ENCODE data around the gene EPG5.
"Not testable (repeated sequence)": the region's sequence is repeated elsewhere in the genome, so short reads cannot be mapped to it uniquely, and the experiment has no call there.

Gene EPG5

DNA sequence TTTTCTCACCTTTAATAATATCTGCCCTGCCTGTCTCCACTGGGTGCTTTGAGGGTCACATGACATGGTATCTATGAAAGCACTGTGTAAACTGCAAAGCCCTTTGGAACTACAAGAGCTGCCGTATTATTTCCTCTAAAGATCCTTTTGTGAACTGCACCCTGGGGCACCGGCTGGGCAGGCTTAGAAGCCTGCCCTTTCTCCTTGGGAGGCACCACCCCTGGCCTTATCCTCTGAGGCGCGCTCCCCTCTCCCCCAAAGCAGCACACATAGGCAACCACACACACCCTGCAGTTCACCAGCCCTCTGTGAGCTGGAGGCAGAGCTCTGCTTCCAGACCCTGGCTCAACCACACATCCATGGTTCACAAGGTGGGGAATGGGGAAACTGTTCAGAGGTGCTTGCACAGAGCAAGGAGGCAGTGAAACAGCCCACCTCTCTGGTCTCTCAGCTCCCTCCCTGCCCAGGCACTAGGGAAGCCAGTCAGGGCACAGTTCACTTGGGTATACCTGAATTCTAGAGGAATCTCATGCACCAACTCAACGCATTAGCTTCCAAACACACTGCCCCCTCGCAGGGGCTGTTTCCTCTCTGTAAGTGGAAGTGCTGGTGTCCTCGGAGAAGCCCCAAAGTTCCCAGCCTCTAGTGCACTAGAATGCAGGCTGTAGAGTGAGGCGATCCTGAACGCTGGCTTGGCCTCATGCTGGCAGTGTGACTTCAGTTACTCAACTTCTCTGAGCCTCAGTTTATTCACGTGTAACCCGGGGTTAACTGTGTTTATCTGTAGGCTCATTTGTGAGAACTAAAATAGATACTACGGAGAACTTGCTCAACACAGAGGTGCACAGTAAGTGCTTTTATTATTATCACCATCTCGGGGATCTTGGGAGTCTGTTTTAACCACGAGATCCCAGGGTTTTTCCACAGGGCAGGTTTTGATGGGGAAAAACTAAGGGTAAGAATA is 130.6 kb downstream of the EPG5 start:
- DNase-seq, result no peak

GRCh38 chr18:45835057-45835636 is 132.0 kb downstream of the EPG5 start:
- no peak for DNase-seq

DNA sequence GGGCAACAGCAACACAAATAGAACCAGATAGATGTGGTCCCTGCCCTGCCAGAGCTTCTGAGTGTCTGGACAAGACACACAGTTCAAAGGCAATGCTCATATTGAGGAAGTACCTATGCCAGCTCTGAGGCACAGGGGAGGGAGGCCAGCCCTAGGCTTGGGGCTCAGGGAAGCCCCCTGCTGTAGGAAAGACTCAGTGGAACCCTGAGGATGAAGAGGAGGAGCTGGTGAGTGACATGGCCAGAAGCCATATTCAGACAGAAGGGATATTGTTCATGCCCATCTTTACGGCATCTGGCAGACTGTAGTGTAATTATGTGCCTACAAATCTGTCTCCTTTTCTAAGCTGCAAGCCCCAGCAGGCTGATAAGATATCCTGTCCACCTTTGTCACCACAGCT is 132.8 kb downstream of the EPG5 start:
- no peak for DNase-seq

DNA sequence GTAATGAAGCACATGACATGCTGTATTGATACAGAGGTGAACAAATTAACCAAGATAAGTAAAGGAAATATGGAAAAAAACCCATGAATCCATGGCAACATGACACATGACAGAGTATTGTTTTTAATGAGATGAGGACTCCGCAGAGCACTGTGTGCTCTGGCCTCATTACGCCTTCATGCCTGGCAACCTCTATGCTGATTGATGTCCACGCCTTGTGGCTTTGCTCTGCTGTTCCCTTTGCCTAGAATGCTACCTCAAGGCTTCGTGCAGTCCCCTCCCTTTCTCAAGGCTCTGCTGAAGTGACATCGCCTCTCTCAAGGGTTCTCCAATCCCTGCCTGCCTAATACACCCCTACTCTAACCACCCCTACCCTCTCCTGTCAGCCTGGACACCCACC is 133.3 kb downstream of the EPG5 start:
- no peak for DNase-seq

- DNase-seq, result no peak
These were observed 136.2 kb downstream of the EPG5 start for GRCh38 chr18:45830917-45831316.

DNA sequence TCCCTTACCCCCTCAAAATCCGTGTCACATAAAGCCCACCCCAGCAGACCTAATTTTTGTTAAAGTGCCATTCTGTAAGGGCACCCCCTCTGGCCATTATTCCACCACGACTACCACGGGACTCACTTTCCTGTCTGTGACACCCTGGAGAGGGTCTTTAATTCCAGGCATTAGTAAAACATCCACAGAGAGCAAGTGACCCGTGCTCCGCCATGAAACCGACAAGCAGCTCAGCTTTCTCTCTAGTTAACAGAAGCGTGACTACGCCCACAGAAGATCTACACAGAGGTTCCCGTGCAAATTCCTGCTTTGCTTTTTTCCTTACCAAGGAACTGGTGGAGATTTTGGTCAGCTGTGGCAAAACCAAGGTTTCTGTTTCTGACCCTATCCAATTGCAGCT is 137.3 kb downstream of the EPG5 start:
- no peak for DNase-seq

- no peak for DNase-seq
These were observed 138.0 kb downstream of the EPG5 start for GRCh38 chr18:45828917-45829811.

- DNase-seq, result not testable (repeated sequence)
These were observed 140.4 kb downstream of the EPG5 start for GRCh38 chr18:45826716-45827115.

DNA sequence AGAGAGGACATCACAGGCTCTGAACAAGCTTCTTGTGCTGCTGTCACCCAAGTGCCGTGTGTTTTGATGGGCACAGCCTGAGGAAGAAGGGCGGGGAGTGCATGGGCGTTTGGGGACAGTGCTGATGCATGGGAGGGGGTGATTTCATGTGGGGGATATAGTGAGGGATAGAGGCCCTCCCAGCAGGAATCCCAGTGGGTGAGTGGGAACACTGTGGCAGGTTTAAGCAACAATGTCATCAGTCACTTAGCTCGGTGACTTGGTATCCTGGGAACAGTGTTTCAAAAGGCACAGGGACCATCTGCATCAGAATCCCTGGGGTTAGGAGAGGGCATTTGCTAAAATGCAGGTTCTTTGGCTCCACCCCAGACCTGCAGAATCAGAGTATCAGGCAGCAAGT is 141.0 kb downstream of the EPG5 start:
- no peak for DNase-seq

DNA sequence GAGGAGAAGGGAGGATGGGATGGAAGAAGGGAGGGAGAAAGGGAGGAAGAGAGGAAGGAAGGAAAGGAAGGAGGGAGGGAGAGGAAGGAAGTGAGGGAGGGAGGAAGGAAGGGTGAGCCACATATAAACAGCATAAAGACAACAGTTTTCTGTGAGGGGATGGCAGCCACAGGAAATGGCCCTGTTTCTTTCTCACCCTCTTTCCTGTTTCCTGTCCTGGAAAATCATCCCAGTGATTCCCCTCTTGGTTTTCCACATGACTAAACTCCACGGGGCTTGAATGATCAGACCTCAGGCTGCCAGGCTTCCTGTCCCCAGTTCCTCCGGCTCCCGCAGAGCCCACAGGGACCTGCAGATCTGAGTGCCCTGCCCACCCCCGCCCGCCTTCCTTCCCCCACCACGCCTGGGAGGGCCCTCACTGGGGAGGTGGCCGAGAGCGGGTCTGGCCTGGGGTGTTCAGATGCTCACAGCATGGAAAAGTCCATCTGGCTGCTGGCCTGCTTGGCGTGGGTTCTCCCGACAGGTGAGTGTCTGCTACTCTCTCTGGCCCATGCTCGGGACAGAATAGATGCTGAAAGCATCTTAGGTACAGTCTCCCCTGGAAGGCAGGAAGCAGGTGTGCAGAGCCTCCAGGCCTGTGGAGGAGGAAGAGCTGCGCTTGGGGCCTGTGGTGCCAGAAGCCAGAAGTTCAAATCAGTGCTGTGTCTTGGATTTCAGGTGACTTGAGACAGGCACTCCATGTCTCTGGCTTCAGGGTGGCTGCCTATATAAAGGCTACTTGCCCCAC is 141.7 kb downstream of the EPG5 start, which contains the start of gene SIGLEC15:
TSS of gene SIGLEC15 (plus strand) at position 418 of the 787 bp plus-strand sequence. CDS start at position 472, 54 bp downstream.
- DNase-seq, result no peak

GRCh38 chr18:45821711-45822110 is 145.4 kb downstream of the EPG5 start:
- DNase-seq, result no peak

- DNase-seq, result no peak
These were observed 146.1 kb downstream of the EPG5 start for GRCh38 chr18:45821026-45821425.

DNA sequence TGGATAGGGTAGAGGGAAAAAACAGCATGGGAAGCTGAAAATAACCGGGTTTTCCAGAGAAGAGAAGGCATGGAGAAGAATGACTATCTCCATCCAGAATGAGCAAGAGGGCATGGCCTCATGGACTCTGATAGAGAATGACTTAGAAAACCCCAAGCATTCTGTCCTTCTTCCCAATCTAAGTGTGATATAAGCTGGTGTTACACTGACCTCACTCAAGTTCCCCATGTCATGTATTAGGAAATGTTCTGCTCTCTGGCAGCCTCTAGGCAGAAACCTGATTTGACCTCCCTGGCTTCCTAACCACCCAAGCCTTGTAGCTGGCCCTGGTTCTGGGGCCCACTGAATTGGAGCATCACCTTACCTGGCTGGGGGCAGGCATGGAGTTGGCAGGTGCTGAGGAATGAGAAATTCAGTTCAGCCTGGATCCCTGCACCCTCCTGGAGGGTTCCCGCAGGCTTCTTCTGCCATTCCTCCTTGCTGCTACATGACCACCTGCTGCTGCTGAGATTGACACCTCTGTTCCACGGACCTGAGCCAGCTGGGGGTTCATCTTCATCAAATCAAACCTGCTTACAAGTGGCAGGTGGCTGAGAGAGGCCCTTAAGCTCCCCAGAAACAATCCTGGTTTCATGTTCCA is 146.9 kb downstream of the EPG5 start:
- DNase-seq, result no peak

GRCh38 chr18:45818765-45819164 is 148.4 kb downstream of the EPG5 start:
- DNase-seq, result not testable (repeated sequence)

GRCh38 chr18:45817543-45817942 is 149.6 kb downstream of the EPG5 start:
- DNase-seq, result no peak

DNA sequence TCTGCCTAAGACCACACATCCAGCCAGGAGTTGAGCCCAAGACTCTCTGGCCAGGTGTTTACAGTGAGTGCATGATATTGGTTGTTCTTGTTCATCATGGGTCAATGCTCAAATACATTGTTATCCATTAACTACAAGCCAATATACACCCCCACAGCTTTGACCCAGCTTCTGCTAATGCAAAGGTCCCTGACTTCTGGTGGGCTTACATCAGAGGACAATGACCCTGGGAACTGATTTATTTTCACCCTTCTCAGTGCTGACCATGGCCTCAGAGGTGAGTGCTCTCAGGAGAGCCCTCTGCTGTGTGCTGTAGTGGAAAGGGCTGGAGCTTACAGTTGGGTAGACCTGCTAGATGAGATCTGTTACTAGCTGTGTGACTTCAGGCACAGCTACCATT is 152.4 kb downstream of the EPG5 start:
- not testable (repeated sequence) for DNase-seq

DNA sequence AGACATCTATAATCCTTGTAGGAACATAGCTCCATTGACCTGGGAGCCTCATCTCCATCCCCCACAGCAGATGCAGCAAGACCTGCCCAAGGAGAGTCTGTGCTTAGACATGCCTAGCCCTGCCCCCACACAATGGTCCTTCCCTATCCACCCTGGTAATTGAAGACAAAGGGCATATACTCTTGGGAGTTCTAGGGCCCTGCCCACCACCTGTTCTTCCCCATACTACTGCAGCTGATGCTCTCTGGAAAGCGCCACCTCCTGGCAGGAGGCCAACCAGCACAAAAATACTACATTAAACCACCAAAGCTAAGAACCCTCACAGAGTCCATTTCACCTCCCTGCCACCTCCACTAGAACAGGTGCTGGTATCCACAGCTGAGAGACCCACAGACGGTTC is 160.0 kb downstream of the EPG5 start:
- not testable (repeated sequence) for DNase-seq

- DNase-seq, result no peak
These were observed 160.9 kb downstream of the EPG5 start for GRCh38 chr18:45806226-45806625.

GRCh38 chr18:45805551-45805950 is 161.6 kb downstream of the EPG5 start:
- DNase-seq, result no peak

- no peak for DNase-seq
These were observed 164.2 kb downstream of the EPG5 start for GRCh38 chr18:45802814-45803492.

DNA sequence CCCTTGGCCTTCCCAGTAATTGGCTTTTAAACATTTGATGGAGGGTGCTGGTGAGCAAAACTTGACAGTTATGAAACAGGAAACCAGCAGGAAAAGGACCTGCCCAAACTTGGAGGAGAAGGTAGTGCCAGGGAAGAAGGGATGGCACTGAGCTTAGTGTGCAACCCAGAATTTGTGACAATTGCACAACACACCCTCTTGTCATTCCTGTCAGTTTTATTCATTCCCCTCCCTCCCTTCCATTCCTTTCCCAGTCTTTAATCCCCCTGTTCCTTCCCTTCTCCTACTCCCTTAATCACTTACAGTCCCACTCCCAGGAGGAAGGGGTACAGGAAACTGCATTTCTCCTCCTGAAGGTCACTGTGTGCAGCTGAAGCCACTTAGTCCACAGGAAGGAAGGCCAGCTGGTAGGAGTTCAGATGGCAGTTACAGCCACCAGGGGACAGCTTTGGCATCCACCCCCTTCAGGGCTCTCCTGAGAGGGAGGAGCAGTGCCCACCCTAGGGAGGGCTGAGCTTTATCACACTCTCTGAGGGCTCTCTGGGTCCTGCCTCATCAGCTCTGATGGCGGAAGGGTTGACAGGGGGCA is 165.6 kb downstream of the EPG5 start:
- DNase-seq, result no peak
